HUES48 (cell line): ENCODE results near the gene GNAZ.

Experiments used
- H3K27ac ChIP-seq: one replicate; pipeline ENCODE4 v1.7.0; 2013; ENCODE audit warnings: low read depth, low read length, inconsistent platforms
- H3K27me3 ChIP-seq: 2 replicates; pipeline ENCODE4 v1.6.1; 2013; ENCODE audit warnings: mild to moderate bottlenecking, low read length; ENCODE audit not compliant: control insufficient read depth, insufficient read depth
- H3K36me3 ChIP-seq: 2 replicates; pipeline ENCODE4 v1.6.1; 2013; ENCODE audit warnings: low read length; ENCODE audit not compliant: control insufficient read depth, insufficient read depth
- H3K4me1 ChIP-seq: 2 replicates; pipeline ENCODE4 v1.6.1; 2013; ENCODE audit warnings: mild to moderate bottlenecking, low read length; ENCODE audit not compliant: control insufficient read depth, insufficient read depth
- H3K4me3 ChIP-seq: 2 replicates; pipeline ENCODE4 v1.5.1; 2013; ENCODE audit warnings: mild to moderate bottlenecking, low read depth, low read length
- H3K9ac ChIP-seq: 2 replicates; pipeline ENCODE4 v1.6.1; 2013; ENCODE audit warnings: mild to moderate bottlenecking, low read depth, low read length, moderate library complexity
- H3K9me3 ChIP-seq: 2 replicates; pipeline ENCODE4 v1.6.1; 2013; ENCODE audit warnings: low read length; ENCODE audit not compliant: control insufficient read depth, insufficient read depth

Gene GNAZ

DNA sequence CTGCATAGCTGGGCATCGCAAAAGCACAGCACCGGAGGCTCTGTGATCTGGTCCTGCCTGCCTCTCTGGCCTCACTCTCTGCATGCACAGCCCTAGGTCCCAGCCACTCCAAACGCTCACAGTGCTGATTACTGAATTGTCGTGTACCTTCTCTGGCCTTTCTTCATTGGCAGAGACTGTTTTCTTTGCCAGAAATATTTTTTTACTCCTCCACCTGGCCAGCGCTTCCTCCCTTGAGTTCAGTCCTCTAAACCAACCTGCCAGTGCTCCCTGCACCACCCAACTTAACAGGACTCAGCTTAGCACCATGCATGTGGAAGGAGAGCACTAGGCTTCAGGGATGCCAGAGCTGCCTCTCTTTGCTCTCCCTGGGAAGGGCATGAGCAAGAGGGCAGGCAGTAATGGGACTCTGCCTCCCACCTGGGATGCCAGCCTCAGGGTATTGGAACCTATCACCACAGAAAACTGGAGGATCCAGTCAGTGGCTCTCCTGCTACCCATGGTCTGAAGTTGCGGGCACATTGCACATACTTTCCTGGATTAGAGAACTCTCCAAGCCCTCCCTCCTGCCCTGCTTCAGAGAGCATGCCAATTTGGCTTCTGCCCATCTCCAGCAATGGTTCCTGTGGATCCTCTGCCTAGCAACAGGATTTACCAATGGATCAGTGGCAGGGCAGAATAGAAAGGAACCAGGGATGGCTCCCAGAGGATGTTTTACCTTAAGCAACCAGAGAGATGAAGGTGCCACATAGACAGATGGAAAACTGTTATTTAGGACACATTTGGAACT, 37.0 kb upstream of the GNAZ start:
- Histone ChIP-seq H3K27ac (no peak overlapping the region), H3K4me3 (no peak overlapping the region), H3K9me3 (peaks cover 8% of the 10 kb centered on the region; the same call in 1 of the 2 replicates), H3K9ac (no peak overlapping the region), H3K36me3 (no peaks in the 10 kb centered on the region), H3K4me1 (peaks cover 28% of the 10 kb centered on the region), H3K27me3 (no peaks in the 10 kb centered on the region)

DNA sequence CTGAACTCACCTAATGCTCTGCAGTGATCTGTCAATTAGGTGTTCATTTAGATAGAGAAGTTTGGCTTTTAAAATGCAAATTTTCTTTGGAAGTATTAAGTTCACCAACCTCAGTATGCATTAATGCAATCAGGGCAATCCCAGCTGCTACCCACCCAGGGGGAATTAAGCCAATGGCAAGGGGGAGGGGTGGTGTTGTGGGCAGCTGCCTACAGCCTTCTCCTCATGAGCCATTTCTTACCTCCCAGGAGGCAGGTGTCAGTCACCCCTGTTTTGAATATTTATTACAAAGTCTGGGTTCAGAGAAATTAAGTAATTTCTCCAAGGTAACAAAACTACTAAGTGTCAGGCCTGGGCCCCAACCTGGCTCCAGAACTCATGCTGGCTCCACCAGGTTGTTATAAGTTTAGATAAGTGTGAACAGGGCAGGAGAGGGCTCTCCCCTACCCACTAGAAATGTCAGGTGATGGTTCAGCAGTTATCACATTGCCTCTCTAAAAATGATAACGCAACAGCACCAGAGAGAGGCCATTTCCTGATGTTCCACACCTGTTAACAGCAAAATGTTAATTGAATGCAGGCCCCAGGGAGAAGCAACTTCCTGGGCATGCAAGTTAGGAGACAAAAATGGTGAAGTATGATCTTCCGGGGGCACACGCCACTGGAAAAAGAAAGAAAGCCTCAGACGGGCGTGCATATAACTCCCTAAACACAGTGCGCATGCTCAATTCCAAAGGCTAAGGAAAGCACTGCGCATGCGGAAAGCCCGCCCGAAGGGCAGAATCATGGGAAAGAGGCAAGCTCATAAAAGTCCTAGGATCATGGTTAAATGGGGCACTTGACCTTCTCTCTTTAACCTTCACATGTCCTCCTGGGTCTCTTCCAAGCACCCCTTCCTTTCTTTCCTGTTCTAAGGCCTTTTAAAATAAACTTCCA, 35.4 kb upstream of the GNAZ start:
- no peaks in the 10 kb centered on the region for H3K36me3 ChIP-seq
- peaks cover 20% of the 10 kb centered on the region for H3K4me1 ChIP-seq
- H3K9me3 ChIP-seq, result peaks cover 8% of the 10 kb centered on the region; the same call in 1 of the 2 replicates
- no peak overlapping the region for H3K27ac ChIP-seq
- H3K27me3 ChIP-seq, result no peaks in the 10 kb centered on the region
- no peak overlapping the region for H3K4me3 ChIP-seq
- no peak overlapping the region for H3K9ac ChIP-seq

DNA sequence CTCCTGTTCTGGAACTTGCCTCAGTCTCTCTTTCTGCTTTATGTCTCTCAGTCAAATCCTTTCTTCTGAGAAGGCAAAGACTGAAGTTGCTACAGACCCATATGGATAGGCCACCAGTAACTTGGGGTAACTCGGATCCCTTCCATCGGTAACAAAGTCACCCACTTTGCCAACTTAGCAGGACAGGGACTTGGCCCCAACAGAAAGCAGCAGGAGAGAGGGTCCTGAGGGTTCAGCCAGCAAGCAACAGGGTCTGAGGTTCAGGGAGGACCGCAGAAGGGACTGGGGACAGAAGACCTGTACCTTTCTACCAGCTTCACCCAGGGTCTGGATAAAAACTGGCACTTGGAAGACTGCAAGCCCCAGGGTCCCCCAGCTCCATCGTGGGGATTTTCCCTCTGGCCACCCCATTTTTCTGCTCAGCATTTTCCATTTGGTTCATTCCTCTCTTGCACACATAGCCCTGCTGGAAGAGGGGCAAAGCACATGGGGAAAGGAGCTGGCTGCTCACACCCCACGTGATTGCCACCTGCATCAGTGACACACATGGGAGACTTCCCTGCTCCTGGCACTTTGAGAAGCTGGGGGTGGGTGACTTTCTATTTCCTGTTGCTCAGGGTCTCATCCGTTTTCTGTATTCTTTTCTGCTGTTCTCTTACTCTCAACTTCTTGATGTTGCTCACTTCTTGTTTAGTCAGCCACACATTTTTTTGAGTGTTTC, 34.6 kb upstream of the GNAZ start:
- Histone ChIP-seq H3K9me3 (peaks cover 8% of the 10 kb centered on the region; the same call in 1 of the 2 replicates), H3K27me3 (no peaks in the 10 kb centered on the region), H3K9ac (no peak overlapping the region), H3K36me3 (no peaks in the 10 kb centered on the region), H3K4me3 (no peak overlapping the region), H3K27ac (no peak overlapping the region), H3K4me1 (peaks cover 12% of the 10 kb centered on the region)

DNA sequence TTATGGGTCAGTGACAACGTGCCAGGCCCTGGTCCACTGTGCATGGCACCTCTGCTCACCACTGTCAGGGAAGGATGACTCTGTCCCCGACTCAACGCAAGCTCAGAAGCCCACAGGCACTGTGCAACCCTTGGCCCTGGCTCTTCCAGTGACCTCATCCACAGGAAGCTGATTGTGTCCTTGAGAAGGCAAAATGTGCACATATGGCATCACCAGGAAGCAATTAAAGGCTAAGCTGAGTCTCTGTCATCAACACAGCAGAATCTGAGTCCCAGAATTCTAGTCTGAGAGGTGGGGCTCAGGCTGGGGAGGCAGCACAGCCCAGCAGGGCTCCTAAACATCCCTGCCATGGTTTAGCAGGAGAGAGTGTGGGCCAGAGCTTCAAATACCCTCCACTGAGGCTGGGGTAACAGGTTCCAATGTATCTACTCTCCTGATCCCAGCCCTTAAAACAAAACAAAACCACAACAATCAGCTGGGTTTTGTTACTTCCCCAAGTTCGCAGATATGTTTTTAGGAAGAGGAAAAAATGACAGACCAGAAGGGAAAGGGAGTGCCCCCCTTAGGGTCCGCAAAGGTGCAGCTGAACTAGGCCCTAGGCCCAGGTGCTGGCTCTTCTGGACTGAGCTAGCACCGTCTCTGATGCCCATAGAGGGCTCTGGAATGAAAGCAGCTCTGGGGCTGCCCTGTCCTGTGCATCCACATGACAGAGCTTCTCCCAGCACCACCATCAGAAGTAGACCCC, 33.5 kb upstream of the GNAZ start:
- Histone ChIP-seq H3K9ac (no peak overlapping the region), H3K27ac (no peak overlapping the region), H3K4me1 (peaks cover 9% of the 10 kb centered on the region), H3K27me3 (no peaks in the 10 kb centered on the region; the same call in 1 of the 2 replicates), H3K9me3 (0 out of 2 replicates have a peak, but pooled peaks cover 2% of the 10 kb centered on the region), H3K4me3 (no peak overlapping the region), H3K36me3 (no peaks in the 10 kb centered on the region)

DNA sequence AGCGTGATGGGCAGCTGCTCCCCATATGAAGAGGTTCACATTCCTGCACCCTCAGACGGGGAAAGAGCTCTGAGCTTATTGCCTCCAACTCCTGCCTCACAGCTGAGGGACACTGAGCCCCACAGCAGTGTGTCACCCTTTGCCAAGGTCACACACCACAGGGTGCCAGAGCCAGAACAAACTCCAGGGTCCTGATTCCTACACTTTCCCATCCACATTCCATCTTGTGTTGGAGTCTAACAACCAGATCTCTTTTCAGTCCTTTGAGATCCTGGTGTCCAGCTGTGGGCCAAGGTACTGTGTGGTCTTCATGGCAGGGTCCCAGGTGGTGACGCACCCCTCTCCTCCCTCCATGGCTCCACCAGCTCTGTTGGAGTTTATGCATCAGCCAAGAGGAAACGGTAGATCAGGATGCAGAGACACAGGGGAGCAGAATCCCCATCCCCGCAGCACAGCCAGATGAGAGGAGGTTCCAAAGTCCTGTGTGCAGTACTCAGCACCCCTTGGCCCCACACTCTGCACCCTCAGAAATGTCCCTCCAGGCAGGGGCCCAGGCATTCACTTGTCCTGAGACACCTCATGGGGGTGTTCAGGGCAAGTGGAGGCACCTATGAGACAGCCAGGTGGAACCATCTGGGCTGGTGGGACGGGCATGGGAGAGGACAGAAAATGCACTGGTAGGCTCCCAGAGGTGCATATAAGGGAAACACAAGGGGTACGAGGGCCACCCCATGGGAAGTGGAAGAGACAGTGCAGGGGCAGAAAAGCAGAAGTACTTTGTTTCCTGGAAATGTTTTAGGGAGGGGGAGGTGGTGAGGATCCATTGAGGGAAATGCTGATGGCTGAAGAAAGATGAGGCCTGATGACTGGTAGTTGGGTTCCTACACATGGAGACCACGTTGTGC, 32.6 kb upstream of the GNAZ start:
- no peaks in the 10 kb centered on the region for H3K36me3 ChIP-seq
- H3K27me3 ChIP-seq, result no peaks in the 10 kb centered on the region; the same call in 1 of the 2 replicates
- H3K9me3 ChIP-seq, result no peaks in the 10 kb centered on the region
- H3K27ac ChIP-seq, result no peak overlapping the region
- no peak overlapping the region for H3K9ac ChIP-seq
- no peak overlapping the region for H3K4me3 ChIP-seq
- peaks cover 8% of the 10 kb centered on the region for H3K4me1 ChIP-seq

DNA sequence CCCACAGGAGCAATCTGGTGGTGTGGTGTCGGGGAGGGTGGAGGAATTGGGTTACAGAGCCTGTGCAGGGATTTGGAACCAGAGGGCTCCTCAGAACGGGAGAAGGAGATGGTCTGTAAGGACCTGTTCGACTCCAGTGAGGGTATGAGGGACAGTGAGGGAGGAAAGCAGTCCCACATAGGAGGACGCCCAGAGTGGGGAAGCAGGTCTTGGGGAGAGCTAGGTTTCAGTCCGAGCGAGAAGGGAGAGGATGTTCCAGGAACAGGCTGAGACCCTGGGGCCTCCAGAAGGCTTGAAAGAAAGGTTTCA, 32.0 kb upstream of the GNAZ start:
- peaks cover 8% of the 10 kb centered on the region for H3K4me1 ChIP-seq

DNA sequence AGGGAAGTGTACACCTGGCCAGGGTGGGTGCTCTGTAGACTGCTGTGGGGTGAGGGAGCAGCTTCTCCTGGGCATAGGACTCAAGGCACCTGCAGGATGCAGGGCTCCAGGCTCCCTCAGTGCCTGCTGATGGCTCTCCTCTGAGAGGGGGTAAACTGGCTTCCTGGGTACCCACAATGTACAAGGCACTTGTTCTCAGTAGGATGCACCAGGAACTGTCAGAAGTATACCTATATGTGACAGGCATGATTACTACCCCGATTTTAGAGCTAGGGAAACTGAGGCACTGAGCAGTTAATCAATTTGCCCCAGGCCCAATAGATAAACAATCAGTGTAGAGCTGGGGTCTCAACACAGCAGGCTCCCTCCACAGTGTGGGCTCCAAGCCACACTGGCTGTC, 31.4 kb upstream of the GNAZ start:
- no peak overlapping the region for H3K4me3 ChIP-seq

More for the DNA sequence above, 32.0 kb upstream of the GNAZ start:
- H3K36me3 ChIP-seq, result no peaks in the 10 kb centered on the region
- no peak overlapping the region for H3K27ac ChIP-seq
- no peak overlapping the region for H3K9ac ChIP-seq
- H3K27me3 ChIP-seq, result no peaks in the 10 kb centered on the region; the same call in 1 of the 2 replicates
- no peaks in the 10 kb centered on the region for H3K9me3 ChIP-seq
- H3K4me3 ChIP-seq, result no peak overlapping the region

DNA sequence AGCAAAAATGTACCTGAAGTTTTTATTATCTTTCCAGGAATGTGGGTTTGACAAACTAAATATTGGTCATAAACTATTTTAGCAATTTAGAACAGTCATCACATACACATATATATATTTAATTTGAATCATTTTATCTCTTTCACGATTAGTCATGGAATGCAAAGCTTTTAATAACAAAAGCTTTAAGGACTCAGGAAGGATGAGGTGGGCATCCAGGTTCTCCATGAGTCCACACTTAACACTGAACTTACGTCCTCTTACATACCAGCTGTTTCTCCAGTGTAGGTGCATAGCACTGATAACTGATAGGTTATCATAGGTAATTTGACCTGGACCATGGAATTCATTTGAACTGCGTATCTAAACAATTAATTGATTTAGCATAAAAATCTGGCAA, 28.1 kb upstream of the GNAZ start:
- H3K27me3 ChIP-seq, result no peaks in the 10 kb centered on the region; the same call in 1 of the 2 replicates
- H3K36me3 ChIP-seq, result no peaks in the 10 kb centered on the region
- no peak overlapping the region for H3K27ac ChIP-seq
- no peak overlapping the region for H3K4me3 ChIP-seq
- H3K4me1 ChIP-seq, result peaks cover 15% of the 10 kb centered on the region
- H3K9me3 ChIP-seq, result peaks cover 6% of the 10 kb centered on the region; the same call in 1 of the 2 replicates
- no peak overlapping the region for H3K9ac ChIP-seq

More for the DNA sequence above, 31.4 kb upstream of the GNAZ start:
- no peak overlapping the region for H3K27ac ChIP-seq
- H3K9me3 ChIP-seq, result no peaks in the 10 kb centered on the region
- no peaks in the 10 kb centered on the region; the same call in 1 of the 2 replicates for H3K27me3 ChIP-seq
- H3K36me3 ChIP-seq, result no peaks in the 10 kb centered on the region
- H3K4me1 ChIP-seq, result peaks cover 8% of the 10 kb centered on the region
- H3K9ac ChIP-seq, result no peak overlapping the region

DNA sequence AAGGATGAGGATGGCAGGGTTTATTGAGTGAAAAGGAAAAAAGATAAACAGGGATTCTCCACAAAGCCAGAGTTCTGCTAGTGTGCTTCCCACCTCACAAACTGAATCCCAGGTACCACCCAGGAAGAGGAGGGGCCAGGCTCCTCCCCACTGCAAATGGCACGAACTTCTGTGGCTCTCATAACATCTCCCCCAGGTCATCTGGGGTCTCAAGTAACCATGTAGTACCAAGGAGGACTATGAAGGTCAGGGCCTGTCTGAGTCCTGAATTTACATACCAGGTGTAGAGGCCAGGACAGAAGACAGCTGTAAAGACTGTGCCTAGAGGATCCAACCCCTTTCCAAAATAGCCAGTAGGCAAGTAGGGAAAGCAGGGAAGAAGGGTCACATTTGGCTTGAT, 25.7 kb upstream of the GNAZ start:
- H3K9ac ChIP-seq, result no peak overlapping the region
- no peaks in the 10 kb centered on the region for H3K36me3 ChIP-seq
- H3K4me1 ChIP-seq, result peaks cover 23% of the 10 kb centered on the region
- H3K9me3 ChIP-seq, result peaks cover 6% of the 10 kb centered on the region; the same call in 1 of the 2 replicates
- no peaks in the 10 kb centered on the region; the same call in 1 of the 2 replicates for H3K27me3 ChIP-seq
- no peak overlapping the region for H3K27ac ChIP-seq
- H3K4me3 ChIP-seq, result no peak overlapping the region
